GM21526 (cell line): ENCODE data around the gene ZNF627.
"Not testable (repeated sequence)": the region's sequence is repeated elsewhere in the genome, so short reads cannot be mapped to it uniquely, and the experiment has no call there.

Source experiments
- ATAC-seq: cut with Tn5 transposase; IDR thresholded peaks from one replicate; pipeline ENCODE4 v1.9.1; 2021; ENCODE audit warnings: moderate library complexity; ENCODE audit not compliant: unreplicated experiment, low FRiP score

The ZNF627 gene

GRCh38 chr19:11573763-11574162 lies 23.5 kb upstream of the ZNF627 start:
- ATAC-seq, result not testable (repeated sequence)

- ATAC-seq, result no peak
Observed at GRCh38 chr19:11574689-11575088, 22.6 kb upstream of the ZNF627 start.

- no peak for ATAC-seq
Observed at GRCh38 chr19:11576227-11576626, 21.1 kb upstream of the ZNF627 start.

DNA sequence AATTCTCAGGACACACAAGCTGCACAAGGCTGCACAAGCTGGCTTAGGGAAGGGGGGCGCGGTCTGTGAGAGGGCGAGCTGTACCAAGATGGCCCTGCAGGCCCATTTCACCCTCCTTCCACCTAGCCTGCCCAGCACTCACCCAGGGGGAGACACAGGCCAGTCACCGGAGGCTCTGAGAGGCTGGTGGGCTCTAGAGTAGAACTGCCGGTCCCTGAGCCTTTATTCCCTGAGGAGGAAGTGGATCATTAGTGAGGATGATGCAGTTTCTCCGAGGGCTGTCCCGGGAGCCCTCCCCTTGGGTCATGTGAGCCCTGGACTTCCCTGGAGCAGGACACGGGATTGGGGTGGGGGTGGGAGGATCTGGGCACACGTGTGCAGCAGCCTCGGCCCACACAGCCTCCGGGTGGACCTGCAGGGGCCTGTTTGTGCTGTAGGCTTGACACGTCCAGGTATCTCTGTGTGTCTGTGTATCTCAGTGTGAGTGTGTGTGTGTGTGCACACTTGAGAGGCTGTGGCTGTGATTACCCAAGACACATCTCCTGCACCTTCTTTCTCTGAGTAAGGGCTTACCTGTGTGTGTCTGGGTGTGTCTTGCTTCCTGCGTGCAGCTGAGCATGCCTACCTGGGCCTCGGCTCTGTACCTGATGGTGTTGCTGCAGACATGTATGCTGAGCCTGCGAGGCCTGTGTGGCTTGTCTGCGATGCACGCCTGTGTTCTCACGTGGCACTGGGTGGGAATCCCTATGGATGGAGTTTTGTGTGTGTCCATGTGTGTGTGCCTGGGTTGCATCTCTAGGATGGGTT lies 19.6 kb upstream of the ZNF627 start, which contains the start of gene ACP5:
TSS of gene ACP5 (minus strand) at position 195 of the 807 bp plus-strand sequence. CDS start 328 bp downstream, outside the sequence.
- no peak for ATAC-seq

DNA sequence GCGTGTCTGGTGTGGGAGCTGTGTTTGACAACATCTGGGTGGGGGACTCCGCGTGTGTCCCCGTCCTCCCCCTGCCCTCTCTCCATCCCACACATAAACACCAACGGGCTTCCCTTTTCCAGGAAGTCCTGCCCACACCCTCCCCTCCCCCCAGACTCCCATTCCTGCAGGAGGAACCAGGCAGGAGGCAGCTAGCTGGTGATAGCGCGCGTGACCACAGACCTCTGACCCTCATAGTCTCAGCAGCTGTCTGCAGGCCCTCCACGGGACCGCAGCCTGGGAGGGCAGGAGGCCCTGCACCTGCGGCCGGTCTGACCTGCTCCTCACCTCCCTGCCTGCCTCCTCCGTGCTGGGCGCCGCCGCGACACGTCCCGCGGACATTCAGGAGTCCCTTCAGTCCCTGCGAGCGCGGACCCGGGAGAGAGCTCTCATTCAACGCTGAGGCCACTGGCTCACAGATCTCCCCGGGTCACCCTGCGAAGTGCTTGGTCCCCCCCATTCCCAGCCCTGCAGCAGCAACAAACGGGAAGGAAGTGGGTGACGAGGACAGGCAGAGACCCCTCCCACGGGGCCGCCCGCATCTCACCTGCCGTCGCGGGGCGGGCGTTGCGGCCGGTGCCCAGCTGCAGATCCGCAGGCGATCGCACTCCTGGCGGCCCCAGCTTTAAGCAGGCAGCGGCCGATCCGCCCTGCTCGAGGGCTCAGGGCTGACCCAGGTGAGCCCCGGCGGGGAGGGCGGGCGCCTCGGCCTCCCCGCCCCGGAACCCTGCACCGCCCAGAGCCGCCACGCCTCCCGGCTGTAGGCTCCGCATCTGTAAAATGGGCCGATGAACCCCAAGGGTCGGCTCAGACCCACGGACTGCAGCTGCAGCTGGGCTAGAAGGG lies 18.8 kb upstream of the ZNF627 start:
- no peak for ATAC-seq

GRCh38 chr19:11580116-11580515 lies 17.2 kb upstream of the ZNF627 start:
- no peak for ATAC-seq

GRCh38 chr19:11581740-11582139 lies 15.5 kb upstream of the ZNF627 start:
- no peak for ATAC-seq

GRCh38 chr19:11586331-11586730 lies 11.0 kb upstream of the ZNF627 start:
- no peak for ATAC-seq

DNA sequence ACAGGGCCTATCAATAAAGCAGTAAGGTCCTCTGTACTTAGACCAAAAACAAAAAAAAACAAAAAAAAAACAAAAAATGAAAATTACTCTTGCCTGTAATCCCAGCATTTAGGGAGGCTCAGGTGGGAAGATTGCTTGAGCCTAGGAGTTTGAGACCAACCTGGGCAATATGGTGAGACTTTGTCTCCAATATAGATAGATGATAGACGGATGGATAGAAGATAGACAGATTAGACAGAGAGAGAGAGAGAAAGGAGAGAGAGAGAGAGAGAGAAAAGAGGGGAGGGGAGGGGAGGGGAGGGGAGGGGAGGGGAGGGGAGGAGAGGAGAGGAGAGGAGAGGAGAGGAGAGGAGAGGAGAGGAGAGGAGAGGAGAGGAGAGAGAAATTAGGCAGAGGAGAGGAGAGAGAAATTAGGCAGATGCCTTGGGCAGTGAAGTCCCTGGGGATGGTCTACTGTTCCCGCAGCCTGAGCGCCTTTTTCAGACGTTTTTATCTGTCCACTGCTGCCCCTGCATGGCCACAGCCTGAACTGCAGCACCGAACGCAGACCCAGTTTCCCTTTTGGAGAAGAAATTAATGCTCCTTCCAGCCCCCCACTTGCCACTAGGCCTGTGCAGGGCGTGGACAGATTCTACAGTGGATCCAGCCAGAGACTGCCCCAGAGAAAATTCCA lies 9.8 kb upstream of the ZNF627 start:
- no peak for ATAC-seq

DNA sequence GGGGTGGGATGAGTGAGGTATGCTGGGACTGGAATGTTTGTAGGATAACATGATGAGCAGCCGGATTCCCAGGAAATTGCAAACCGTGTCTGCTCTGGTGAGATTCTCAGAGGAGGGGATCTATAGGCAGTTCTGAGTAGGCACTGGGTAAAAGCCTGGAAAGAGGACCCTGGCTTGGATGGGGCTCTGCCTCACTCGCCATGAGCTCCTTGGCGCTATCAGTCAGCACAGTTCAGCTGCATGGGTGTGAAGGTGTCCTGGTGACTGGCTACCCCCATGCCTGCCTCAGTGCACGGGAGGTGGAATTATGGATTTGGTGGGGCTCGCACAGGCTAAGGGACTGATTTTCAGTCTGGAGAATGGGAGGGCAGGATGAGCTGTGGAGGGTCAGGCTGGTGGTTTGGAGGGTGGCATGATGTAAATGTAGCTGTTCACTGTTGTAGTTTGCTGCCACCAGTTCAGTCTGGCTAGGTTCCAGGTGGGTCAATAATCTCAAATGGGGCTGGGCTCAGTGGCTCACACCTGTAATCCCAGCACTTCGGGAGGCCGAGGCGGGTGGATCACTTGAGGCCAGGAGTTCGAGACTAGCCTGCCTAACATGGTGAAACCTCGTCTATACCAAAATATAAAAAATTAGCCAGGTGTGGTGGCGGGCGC lies 9.2 kb upstream of the ZNF627 start:
- ATAC-seq, result no peak

GRCh38 chr19:11594084-11594483 lies 3.2 kb upstream of the ZNF627 start:
- ATAC-seq, result no peak

DNA sequence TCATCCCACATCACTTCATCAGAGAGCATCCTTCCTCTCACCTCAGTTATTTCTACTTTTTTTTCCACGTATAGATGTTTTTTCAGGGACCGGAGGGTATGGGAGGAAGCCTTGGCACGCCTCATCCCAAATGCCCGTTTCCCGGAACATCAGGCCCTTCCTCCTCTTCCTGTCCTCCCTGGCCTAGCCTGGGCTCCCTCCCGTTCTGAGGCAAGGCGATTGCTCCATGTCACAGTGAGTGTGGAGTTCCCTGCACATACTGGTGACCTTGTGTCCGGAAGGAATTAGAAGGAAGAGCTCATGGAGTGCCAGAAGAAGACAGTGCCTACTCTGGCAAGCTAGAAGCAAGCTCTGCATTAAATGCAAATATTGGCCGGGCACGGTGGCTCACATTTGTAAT lies 1.1 kb upstream of the ZNF627 start:
- no peak for ATAC-seq

DNA sequence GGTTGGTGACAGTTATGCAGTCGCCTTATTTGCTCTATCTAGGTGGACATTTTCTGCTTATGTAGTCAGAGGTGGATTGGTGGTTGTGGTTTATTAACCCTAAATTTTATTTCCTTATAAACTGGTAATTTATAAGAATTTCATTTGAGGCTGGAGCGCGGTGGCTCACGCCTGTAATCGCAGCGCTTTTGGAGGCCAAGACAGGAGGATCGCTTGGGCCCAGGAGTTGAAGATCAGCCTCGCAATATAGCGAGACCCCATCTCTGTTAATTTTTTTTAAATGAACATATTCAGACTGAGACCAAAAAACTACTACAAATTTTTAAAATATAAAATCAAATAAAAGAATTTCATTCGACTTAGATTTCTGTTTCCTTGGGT lies 810 bp downstream of the ZNF627 start:
- ATAC-seq, result no peak

- ATAC-seq, result no peak
Observed at GRCh38 chr19:11598746-11599145, 1.5 kb downstream of the ZNF627 start.

GRCh38 chr19:11599704-11600103 lies 2.4 kb downstream of the ZNF627 start:
- not testable (repeated sequence) for ATAC-seq

GRCh38 chr19:11606484-11606883 lies 9.2 kb downstream of the ZNF627 start:
- ATAC-seq, result no peak

GRCh38 chr19:11611730-11612129 lies 14.4 kb downstream of the ZNF627 start:
- no peak for ATAC-seq

- no peak for ATAC-seq
Observed at GRCh38 chr19:11612816-11613511, 15.7 kb downstream of the ZNF627 start.

DNA sequence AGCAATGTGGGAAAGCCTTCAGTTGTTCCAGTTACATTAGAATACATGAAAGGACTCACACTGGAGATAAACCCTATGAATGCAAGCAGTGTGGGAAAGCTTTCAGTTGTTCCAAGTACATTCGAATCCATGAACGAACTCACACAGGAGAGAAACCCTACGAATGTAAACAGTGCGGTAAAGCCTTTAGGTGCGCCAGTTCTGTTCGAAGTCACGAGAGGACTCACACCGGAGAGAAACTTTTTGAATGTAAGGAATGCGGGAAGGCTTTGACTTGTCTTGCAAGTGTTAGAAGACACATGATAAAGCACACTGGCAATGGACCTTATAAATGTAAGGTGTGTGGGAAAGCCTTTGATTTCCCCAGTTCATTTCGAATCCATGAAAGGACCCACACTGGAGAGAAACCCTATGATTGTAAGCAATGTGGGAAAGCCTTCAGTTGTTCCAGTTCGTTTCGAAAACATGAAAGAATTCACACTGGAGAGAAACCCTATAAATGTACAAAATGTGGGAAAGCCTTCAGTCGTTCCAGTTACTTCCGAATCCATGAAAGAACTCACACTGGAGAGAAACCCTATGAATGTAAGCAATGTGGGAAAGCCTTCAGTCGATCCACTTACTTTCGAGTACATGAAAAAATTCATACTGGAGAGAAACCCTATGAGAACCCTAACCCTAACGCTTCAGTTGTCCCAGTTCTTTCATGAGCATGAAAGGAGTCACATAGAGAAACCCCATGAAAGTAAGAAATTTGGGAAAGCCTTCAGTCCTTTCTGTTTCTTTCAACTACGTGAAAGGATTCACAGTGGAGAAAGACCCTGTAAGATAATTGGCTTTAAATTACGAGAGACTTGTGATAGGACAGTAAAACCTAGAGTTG lies 20.1 kb downstream of the ZNF627 start:
- ATAC-seq, result no peak
